HUES64 (cell line): ENCODE data around the gene GDAP2.
"Not testable (repeated sequence)": the region's sequence is repeated elsewhere in the genome, so short reads cannot be mapped to it uniquely, and the experiment has no call there.

ENCODE experiments used
- H3K27ac ChIP-seq: 2 replicates; pipeline ENCODE4 v1.7.0; 2013; ENCODE audit warnings: low read depth, low read length, inconsistent platforms
- H3K27me3 ChIP-seq: 2 replicates; pipeline ENCODE4 v1.6.1; 2013; ENCODE audit warnings: mild to moderate bottlenecking, low read length; ENCODE audit not compliant: insufficient read depth
- H3K36me3 ChIP-seq: 2 replicates; pipeline ENCODE4 v1.6.1; 2013; ENCODE audit warnings: mild to moderate bottlenecking, low read length; ENCODE audit not compliant: insufficient read depth
- H3K4me1 ChIP-seq: 2 replicates; pipeline ENCODE4 v1.6.1; 2013; ENCODE audit warnings: mild to moderate bottlenecking, low read length, moderate library complexity; ENCODE audit not compliant: insufficient read depth
- H3K4me3 ChIP-seq: 2 replicates; pipeline ENCODE4 v1.5.1; 2013; ENCODE audit warnings: mild to moderate bottlenecking, low read length, moderate library complexity
- H3K9ac ChIP-seq: 2 replicates; pipeline ENCODE4 v1.6.1; 2013; ENCODE audit warnings: mild to moderate bottlenecking, low read depth, low read length
- H3K9me3 ChIP-seq: 2 replicates; pipeline ENCODE4 v1.6.1; 2013; ENCODE audit warnings: low read depth, low read length; ENCODE audit not compliant: insufficient read depth
- WGBS: fragments of 150-250, 120-280 bp; methylation state at CpG from one replicate; pipeline ENCODE4 v1.1.7; 2013; ENCODE audit warnings: missing lambda C conversion rate; 5-methylcytosine and 5-hydroxymethylcytosine counted together

Gene GDAP2

DNA sequence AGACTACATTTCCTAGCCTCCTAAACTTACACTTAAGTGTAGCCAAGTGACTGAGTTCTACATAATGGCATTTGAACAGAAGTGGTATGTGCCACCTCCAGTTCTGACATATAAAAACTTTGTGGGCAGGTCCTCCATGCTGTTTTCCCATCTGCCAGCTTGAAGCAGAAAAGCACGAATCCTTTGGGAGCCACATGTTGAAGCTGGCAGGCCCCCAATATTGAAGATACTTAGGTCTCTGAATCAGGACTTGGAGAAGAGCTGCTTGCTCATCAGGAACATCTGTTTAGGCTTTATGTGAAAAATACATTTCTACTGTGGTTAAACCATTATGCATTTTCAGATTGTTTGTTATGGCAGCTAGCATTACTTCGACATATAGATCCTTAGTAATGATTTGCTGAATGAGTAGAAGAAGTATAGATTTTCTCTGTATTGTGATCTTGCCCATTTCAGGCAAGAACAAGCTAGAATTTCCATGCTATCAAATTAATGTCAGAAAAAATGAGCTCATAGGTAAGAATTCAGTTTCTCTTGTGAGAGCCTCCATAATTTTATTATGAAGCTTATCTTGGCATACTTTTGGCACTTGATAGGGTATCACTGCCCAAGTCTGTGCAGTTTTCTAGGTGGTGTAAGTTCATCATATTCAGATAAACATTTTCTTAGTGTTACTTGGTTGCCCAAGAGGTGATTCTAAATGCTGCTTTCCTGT, 68.4 kb downstream of the GDAP2 start:
- H3K27me3 ChIP-seq, result no peaks in the 10 kb centered on the region
- H3K4me3 ChIP-seq, result no peak overlapping the region
- H3K9ac ChIP-seq, result no peak overlapping the region
- no peaks in the 10 kb centered on the region for H3K4me1 ChIP-seq
- H3K36me3 ChIP-seq, result peaks cover 5% of the 10 kb centered on the region
- no peaks in the 10 kb centered on the region for H3K9me3 ChIP-seq
- 97% methylated on average over 2 of the region's 2 CpGs for WGBS
- no peak overlapping the region for H3K27ac ChIP-seq

DNA sequence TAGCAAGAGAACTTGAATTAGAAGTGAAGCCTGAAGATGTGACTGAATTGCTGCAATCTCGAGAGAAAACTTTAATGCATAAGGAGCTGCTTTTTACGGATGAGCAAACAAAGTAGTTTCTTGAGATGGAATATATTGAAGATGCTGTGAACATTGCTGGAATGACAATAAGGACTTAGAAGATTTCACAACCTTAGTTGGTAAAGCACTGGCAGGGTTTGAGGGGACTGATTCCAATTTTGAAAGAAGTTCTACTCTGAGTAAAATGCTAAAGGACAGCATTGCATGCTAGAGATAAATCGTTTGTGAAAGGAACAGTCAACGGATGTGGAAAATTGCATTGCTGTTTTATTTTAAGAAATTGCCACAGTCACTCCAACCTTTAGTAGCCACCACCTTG, 69.5 kb downstream of the GDAP2 start:
- Histone ChIP-seq H3K27ac (no peak overlapping the region), H3K9ac (no peak overlapping the region), H3K4me1 (no peaks in the 10 kb centered on the region), H3K36me3 (no peaks in the 10 kb centered on the region), H3K27me3 (no peaks in the 10 kb centered on the region), H3K9me3 (no peaks in the 10 kb centered on the region), H3K4me3 (no peak overlapping the region)
- 96% methylated on average over 4 of the region's 4 CpGs for WGBS

DNA sequence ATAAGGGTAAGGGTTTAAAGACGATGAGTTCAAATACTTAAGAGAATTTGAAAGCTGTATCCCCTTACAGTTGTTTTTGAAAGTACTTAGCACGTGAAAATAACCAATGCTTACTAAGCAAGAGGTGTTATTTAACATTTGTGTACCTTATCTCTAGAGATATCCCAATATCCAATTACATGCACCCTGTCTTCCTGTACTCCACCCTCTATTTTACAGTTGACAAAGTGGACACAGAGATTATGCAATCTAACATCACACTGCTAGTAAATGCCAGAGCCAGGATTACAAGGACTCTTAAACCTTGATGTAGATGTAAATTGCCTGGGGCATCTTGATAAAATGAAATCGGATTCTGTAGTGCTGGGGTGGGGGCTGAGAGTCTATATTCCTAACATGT, 72.0 kb downstream of the GDAP2 start:
- Histone ChIP-seq H3K9ac (no peak overlapping the region), H3K27ac (no peak overlapping the region), H3K9me3 (no peaks in the 10 kb centered on the region), H3K4me3 (no peak overlapping the region), H3K4me1 (no peaks in the 10 kb centered on the region), H3K27me3 (no peaks in the 10 kb centered on the region), H3K36me3 (no peaks in the 10 kb centered on the region)
- 78% methylated on average over 2 of the region's 3 CpGs for WGBS

DNA sequence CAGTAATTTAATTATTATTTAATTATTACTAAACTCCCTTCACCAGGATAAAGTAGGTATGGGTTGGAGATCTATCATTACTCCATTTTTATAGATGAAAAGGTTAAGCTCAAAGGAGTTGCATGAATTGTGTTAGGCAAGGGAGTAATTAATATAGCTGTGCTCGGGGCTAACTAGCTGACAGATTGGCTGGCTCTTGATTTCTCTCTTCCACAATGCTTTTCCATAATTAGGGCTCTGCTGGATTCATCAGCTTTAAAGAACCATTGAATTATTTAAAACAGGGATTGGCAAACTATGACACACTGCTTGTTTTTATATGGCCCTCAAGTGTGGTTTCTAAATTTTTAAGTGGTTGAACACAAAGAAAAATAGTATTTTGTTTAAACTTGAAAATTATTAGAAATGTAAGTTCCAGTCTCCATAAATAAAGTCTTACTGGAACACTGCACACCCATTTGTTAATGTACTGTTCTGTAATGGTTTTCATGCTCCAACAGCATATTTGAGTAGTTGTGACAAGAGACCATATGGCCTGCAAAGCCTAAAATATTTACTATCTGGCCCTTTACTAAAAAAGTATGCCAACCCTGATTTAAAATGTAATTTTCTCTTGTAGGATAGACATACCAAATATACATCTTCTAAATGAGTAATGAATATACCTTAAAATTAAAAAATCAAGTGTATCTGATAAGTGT, 76.4 kb downstream of the GDAP2 start:
- Histone ChIP-seq H3K4me3 (no peak overlapping the region), H3K27ac (no peak overlapping the region), H3K9me3 (no peaks in the 10 kb centered on the region), H3K4me1 (no peaks in the 10 kb centered on the region), H3K36me3 (no peaks in the 10 kb centered on the region), H3K27me3 (no peaks in the 10 kb centered on the region), H3K9ac (no peak overlapping the region)
- WGBS, result 88% methylated on average over 1 of the region's 1 CpG

DNA sequence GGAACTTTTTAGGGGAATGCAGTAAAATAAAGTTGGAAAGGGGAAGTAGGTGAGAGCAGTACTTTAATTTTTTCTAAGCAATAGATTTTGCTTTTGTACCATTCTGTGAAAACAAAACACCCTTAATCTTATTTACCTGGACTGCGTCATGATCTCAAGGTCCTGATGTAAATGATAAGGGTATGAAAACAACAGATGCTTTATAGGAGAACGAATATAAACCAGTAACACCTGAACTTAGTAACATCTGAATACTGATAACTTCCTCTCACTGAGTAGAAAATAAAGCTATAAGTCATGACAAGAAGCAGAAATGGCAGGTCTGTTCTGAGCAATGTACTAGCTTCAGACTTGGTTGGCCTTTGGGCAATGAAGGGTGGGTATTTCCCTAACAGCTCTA, 77.7 kb downstream of the GDAP2 start:
- H3K27me3 ChIP-seq, result no peaks in the 10 kb centered on the region
- WGBS, result no CpG with 5 or more reads among the region's 2 CpGs

GRCh38 chr1:117846674-117847425, 82.6 kb downstream of the GDAP2 start:
- WGBS, result 93% methylated on average over 7 of the region's 7 CpGs
- H3K4me1 ChIP-seq, result no peaks in the 10 kb centered on the region
- H3K9ac ChIP-seq, result no peak overlapping the region
- no peaks in the 10 kb centered on the region for H3K9me3 ChIP-seq
- no peak overlapping the region for H3K4me3 ChIP-seq
- no peaks in the 10 kb centered on the region for H3K36me3 ChIP-seq
- no peaks in the 10 kb centered on the region for H3K27me3 ChIP-seq
- no peak overlapping the region for H3K27ac ChIP-seq

More for the DNA sequence above, 77.7 kb downstream of the GDAP2 start:
- H3K36me3 ChIP-seq, result no peaks in the 10 kb centered on the region
- no peak overlapping the region for H3K4me3 ChIP-seq
- H3K27ac ChIP-seq, result no peak overlapping the region
- no peak overlapping the region for H3K9ac ChIP-seq
- no peaks in the 10 kb centered on the region for H3K4me1 ChIP-seq
- no peaks in the 10 kb centered on the region for H3K9me3 ChIP-seq

- H3K36me3 ChIP-seq, H3K4me3 ChIP-seq, H3K27me3 ChIP-seq, H3K9me3 ChIP-seq, H3K27ac ChIP-seq, H3K9ac ChIP-seq, H3K4me1 ChIP-seq: not testable (repeated sequence)
Observed at GRCh38 chr1:117844478-117844877, 84.9 kb downstream of the GDAP2 start.

DNA sequence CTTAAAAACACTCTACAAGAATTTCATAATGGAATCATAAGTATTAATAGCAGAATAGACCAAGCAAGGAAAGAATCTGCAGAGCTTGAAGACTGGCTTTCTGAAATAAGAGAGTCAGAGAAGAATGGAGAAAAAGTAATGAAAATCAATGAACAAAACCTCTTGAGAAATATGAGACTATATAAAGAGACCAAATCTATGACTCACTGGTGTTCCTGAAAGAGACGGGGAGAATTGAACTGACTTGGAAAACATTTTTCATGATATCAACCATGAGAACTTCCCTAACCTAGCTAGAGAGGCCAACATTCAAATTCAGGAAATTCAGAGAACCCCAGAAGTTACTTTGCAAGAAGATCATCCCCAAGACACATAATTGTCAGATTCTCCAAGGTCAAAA, 85.6 kb downstream of the GDAP2 start:
- Histone ChIP-seq H3K36me3 (no peaks in the 10 kb centered on the region), H3K4me3 (no peak overlapping the region), H3K9me3 (no peaks in the 10 kb centered on the region), H3K27ac (no peak overlapping the region), H3K4me1 (no peaks in the 10 kb centered on the region), H3K9ac (no peak overlapping the region), H3K27me3 (no peaks in the 10 kb centered on the region)
- WGBS, result 100% methylated on average over 1 of the region's 1 CpG

- no peaks in the 10 kb centered on the region for H3K4me1 ChIP-seq
- H3K27ac ChIP-seq, result no peak overlapping the region
- H3K27me3 ChIP-seq, result no peaks in the 10 kb centered on the region
Observed at GRCh38 chr1:117842408-117843170, 86.8 kb downstream of the GDAP2 start.

GRCh38 chr1:117841117-117841650, 88.2 kb downstream of the GDAP2 start:
- Histone ChIP-seq H3K4me1 (no peaks in the 10 kb centered on the region), H3K9me3 (no peaks in the 10 kb centered on the region), H3K36me3 (no peaks in the 10 kb centered on the region), H3K27me3 (no peaks in the 10 kb centered on the region), H3K9ac (no peak overlapping the region), H3K4me3 (no peak overlapping the region), H3K27ac (no peak overlapping the region)
- WGBS, result 95% methylated on average over 3 of the region's 3 CpGs

More at GRCh38 chr1:117842408-117843170, 86.8 kb downstream of the GDAP2 start:
- Histone ChIP-seq H3K9ac (no peak overlapping the region), H3K4me3 (no peak overlapping the region), H3K36me3 (no peaks in the 10 kb centered on the region), H3K9me3 (no peaks in the 10 kb centered on the region)
- 57% methylated on average over 2 of the region's 3 CpGs for WGBS
